GM18511 (cell line): Measurements from ENCODE around the gene LYRM4.

Experiments used
- ATAC-seq: cut with Tn5 transposase; IDR thresholded peaks from one replicate; pipeline ENCODE4 v1.9.1; 2021; ENCODE audit warnings: mild to moderate bottlenecking, moderate library complexity; ENCODE audit not compliant: unreplicated experiment

LYRM4 gene

DNA sequence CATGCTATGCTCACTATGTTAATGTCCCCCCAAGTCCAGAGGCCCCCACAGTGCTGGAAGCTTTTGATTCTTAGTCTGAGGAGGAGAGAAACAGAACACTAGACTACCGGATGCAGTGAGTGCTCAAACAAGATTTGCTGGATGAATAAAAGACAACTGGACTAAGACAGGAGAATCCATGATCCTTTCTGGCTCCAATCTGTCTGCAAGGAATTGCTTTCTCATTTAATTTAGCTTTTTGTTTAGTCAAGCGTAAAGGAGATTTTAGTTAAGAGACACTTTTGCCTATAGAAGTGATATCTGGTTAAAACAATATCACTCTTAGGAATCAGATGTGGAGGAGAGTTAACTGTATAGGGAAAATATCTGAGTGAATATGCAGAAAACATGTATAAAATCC is 13.5 kb downstream of the LYRM4 start:
- ATAC-seq = no peak

DNA sequence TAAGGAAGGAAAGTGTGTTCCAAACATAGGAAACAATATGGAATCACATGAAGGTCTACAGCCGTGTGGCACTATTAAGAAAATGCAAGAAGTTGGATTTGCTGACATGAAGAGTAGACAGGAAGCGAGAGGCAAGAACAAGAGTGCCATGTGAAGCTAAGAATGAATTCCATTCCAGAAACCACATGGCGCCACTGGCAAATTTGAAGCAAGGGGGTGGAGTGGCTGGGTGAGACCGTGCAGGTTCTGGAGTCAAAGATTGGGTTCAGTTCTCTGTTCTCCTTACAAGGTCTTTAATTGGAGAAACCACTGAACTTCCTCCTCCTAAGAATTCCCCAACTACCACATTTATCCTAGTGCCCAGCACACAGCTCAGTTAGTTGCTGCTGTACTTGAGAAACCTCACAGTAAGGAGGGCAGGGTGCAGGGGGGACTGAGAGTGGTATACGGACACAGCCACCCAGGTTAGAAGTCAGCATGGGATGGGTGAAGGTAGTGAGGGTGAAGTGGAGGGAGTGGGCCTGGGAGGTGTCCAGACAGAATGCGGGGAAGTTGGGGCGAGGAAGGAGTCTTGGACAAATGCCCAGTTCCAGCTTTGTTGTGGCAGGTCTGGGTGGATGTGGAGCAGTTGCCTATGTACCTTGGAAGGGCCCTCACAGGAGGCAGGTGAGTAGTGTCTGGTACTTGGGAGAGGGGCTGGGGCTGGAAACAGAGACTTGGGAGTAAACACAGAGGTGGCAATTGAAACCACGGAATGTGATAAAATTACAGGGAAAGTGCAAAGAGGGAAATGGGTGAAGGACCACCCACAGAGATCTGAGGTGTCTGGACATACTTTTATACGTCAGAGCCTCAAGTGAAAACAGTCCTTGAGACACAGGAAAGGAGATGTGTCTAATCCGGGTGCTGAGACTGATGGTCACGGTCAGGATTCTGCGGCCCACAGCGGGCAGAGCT is 14.3 kb downstream of the LYRM4 start:
- no peak for ATAC-seq

DNA sequence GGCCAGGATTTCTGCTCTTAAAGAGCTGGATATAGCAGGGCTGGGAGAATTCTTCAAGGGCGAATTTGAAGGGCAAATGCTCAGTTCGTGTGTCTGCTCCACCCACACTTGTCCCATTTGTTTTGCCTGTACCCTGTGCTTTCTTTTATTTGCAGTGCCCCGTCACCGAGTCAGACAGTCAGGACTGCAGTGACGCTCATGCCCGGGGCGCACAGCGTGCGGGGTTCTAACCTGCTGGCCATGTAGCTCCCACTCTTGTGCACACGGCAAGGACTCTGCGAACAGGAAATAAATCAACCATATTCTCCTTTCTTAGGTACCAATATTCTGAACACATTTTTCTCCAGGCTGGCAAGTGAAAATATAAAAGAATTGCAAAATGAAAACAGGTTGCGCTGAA is 17.7 kb downstream of the LYRM4 start:
- no peak for ATAC-seq

DNA sequence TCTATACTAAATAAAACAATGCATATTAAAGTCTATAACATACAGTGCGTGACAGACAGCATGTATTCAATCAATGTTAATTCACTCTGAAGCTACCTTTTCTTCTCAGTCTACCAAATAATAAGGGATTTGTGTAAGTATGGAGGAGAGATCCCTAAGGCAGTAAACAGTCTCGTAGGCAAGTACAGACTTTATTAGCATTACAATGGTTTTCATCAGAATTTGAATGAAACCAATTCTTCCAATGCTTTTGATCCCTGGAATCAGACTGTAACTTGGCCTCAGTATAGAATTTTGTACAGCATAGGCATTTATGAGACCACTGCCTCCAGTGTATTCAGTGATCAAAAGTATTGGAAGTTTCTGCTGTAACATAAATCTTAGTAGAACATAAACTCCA is 19.5 kb downstream of the LYRM4 start:
- ATAC-seq = no peak

DNA sequence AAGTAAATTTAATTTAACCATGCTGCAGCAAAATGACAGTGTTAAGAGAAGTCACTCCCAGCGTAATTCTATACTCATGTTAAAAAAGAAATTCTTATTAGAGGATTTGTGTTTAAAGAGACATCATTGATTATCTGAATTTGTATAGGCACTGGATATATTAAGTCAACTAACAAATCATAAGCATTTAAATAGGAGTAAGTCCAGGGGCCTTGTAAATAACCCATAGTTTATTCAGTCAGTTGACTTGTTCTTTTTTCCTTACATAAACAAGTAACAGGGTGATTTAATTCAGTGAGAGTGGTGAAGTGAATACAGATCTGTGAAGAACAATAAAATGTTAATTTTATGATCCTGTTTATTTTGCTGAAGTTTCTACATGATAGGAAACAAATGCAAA is 22.4 kb downstream of the LYRM4 start:
- ATAC-seq = no peak

DNA sequence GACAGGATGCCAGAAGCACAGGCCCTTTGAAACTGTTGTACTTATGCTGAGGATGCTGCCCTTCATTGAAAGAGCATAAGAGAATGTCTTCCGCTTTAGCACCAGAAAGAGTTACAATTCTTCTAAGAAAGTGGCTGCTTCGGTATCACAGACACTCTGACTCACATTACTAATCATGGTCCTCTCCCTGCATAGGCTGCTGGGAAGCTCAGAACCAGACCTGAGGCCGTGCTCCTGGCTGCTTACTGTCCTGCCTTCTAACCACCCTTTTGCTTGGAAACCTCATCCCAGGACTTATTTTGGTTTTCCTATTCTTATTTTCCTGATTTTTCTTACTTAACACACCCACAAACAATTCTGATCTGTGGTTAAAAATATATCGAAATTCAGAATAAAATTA is 22.9 kb downstream of the LYRM4 start:
- ATAC-seq = no peak

DNA sequence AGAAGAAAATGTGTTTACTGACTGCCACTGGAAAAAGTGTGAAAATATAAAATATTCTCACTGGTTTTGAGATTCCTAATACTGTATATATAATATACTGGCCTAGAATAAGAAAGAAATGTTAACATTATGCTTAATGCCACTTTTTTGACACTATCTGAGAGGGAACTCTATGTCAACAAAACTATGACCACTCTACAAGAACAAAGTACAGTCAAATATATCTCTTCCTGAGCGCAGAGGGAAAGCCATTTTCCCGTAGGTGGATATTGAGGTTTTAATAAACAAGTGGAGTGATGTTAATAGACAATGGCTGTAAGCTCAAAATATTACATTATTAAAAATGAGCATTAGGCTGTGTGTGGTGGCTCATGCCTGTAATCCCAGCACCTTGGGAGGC is 24.9 kb downstream of the LYRM4 start:
- no peak for ATAC-seq

DNA sequence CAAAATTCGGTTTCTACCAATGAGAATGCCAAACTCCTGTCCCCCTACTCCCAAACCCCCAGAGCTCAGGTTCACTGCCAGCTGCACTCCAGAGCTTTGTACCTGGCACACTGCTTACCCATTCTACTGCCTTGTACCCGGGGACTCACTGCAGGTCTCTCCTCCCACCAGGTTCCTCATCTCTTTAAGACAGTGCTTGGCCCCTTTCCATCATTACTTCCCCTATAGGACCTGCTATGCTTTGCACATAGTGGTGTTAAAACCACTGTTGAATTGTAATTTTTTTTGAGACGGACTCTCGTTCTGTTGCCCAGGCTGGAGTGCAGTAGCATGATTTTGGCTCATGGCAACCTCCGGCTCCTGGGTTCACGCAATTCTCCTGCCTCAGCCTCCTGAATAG is 25.9 kb downstream of the LYRM4 start:
- ATAC-seq = no peak

DNA sequence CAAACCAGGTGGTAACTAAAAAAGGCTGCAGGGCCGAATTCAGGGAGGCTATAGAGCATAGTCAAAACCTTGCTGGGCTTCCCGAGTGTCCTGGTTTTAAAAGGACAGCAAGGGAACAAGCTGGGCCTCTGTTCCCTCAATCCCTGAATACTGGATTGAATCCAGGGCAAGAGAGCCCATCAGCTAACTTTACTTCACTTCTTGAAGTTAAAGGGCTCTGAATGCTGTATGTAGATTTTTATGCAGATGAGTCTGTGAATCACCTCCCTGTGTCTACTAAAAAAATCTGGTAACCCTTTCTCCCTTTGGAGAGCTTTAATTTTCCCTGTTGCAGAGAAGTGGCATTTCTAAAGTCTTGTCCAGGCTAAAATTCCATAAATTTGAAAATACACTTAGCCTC is 29.5 kb downstream of the LYRM4 start:
- ATAC-seq = no peak

DNA sequence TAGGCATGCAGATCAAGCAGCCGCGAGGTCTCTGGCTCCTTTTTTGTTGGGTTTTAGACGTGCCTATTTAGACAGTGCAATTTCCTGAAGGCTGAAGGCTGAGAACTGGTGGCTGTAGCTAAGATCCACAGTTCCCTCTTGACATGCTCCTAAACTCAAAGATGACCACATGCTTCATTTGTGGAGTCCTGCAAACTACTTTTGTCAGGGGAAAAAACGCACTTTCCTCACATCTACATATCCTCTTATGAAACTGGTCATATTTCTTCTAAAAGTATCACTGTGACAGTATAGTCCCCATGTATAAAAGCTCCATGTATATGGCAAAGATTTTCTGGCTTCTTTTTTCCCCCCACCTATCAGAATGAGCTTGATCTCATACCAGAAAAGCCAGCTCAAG is 30.7 kb downstream of the LYRM4 start:
- no peak for ATAC-seq

DNA sequence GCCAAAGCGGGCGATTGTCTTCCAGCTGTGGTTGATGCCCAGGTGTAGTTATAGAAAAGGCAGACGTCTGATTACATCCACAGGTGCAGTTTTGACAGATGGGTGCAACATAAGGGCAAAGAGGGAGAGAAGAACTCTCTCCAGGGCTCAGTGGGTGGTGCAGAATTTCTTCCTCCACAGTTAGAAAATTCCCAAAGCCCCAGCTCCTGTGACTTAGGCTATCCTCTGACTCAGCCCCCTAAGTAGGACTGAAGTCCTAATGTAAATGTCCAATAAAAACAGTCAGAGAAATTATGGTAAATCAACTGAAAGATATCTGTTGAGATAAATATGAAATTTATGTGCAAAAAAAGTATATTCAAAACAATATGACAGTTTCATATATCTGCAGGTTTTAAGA is 31.4 kb downstream of the LYRM4 start:
- no peak for ATAC-seq

DNA sequence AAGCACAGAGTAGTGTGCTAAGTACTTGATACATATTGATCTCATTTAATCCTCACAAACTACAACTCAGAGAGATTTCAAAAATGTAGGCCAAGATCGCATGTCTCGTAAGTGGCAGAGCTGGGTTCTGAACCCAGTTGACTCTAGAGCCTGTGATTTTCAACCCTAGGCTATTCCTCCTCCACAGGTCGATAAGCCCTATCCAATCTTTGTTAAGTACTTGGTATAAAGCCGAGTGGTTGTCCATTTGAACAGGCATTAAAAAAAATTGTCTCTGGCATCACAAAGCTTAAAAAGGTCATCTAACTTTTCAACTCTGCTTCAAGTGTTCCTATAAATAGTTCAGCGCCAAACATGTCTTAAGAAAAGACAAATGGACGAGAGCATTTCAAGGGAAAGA is 37.4 kb downstream of the LYRM4 start:
- ATAC-seq = no peak

DNA sequence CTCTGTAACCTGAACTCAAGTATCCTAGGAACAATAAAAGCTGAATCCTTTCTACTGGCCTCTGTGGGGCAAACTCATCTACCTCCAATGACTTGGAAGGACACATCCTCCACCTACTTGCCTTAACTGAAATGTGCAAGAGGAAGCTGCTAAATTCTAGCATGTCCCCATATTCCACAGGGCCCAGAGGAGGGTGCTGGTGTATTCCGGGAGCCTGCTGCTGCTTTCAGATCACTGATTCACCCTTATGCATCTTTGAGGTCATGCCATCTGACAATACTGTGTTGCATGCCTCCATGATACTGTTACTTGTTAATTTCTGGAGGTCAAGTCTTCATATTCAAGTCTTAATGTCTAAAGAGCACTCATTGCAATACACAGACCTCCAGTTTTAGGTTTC is 40.3 kb downstream of the LYRM4 start:
- ATAC-seq = no peak

DNA sequence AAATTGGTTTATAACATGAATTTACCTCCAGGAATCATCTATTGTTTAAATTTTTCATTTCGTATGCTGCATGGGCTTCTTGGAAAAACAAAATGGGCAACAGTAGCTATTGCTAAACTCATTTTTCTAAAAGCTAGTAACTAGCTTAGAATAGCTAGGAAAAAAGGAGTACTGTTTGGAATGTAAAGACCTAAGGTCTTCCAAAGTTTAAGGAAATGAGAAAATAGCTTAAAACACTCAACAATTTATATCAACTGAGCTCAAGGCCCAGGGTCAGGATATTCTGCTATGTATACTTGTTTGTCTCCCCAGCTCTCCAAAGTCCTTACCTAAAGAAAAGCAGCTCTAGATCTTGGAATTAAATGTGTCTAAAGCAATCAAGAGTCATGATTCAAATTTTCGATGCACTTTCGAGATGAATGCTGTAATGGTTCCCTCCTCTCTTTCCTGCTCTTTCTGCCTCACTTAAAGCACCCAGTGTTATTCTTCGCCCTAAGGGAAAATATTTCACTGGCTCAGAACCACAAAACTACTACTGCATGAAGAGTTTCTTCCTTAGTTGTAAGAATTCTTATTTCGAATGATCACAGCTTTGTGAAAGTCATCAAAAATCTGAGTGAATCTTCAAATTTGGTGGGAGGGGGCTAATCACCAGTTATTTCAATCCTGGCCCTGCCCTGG is 41.6 kb downstream of the LYRM4 start:
- no peak for ATAC-seq

DNA sequence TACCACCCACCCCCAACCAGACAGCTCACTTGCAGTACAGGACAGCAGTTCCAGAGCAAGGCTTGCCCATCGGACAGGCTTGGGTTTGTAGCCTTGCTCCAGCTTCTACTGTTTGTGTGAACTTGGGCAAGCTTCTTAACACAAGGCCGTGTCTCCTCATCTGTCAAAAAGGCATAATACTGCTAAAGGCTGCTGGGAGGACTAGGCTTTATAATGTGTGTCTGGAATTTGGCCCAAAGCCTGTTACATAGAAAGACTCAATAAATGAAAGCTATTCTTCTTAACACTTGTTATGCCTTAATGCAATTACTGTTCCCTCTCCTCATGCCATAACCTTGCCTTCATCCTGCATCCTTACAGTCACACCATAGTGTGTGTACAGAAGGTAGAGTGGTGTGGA is 43.4 kb downstream of the LYRM4 start:
- ATAC-seq = no peak

DNA sequence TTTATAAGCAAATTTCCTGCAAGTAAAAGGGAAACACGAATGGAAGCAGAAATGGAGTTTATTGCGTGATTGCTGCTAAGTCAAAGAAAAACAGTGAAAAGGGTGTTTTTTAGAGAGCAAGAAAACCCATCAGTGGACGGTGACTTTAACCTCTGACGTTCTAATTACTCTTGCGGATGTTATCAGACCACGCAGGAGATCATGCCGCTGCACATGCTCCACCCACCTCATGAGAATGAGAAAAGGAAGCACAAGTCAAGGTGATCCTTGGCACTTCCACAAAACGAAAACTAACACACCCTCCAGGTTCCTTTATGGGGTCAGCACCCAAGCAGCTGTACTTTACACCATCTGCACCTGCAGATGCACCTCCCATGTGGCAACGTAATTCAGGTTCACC is 45.0 kb downstream of the LYRM4 start:
- no peak for ATAC-seq

DNA sequence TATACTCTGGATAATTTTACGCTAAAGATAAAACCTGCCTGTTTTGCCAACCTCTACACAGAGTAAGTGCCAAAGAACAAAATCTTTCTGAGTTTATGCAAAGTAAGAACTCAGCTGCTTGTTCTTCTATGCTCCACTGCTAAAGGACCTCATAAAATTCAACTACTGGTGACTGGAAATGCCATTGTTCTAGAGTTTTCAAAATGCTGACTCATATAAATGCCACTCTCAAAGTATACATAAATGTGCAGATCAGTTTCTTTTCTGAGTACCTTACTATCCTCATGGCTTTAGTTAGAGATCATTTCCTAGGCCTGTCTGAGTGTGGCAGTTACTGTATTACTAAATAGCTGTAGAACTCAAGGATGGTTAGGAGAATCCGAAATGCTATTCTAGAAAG is 45.6 kb downstream of the LYRM4 start:
- no peak for ATAC-seq

DNA sequence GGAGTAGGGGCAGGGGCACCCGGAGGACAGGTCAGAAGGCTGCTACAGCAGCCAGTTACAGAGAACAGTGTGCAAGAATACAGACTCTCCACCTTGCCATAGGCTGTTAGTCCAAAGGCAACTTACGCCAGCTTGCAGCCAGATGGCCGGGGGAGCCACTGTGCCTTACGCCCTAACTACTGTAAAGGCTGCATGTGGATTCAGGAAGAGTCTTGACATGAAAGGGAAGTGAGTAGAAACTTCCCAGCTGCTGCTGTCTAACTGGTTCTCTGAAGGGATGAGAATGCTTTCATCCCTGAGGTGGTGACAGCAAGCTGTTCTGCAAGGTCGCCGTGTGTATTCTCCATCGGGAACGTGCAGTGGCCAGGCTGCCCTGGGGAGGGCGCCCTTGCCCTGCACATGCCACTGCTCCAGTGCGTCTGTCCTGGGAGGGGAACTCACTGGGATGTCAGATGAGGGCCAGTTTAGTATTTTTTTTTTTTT is 46.1 kb downstream of the LYRM4 start:
- no peak for ATAC-seq

DNA sequence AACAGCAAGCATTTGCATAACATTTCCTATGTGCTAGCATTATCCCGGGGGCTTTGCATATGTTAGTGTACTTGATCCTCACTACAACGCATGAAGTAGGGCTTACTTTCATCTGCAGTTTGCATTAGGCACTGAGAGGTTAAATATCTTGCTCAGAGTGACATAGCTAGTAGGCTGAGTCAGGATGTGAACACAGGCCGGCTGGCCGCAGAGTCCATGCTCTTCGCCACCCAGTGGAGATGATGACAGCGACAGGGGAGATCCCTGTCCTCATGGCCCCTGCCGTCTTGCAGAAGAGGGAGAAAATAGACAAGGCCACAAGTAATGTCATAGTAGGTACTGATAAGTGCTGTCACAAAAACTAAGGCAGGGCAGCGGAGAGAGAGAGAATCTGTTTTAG is 46.9 kb downstream of the LYRM4 start:
- ATAC-seq = no peak

DNA sequence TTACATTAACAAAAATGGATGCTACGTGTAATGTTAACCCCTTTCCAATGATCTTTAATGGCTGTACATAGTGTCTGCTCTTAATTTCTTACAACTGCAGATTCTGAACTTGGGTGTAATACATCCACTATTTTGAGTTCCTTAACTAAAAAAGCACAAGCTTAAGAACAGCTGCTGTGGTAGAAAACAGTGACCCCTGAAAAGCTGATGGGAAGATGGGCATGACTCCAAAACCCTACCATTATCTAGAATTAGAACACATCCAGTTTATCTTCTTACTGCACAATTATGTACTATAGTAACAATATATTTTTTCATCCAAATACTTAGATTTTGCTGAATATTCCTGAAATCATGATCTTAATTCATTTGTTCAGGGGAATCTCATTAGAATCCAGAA is 49.3 kb downstream of the LYRM4 start:
- ATAC-seq = no peak

DNA sequence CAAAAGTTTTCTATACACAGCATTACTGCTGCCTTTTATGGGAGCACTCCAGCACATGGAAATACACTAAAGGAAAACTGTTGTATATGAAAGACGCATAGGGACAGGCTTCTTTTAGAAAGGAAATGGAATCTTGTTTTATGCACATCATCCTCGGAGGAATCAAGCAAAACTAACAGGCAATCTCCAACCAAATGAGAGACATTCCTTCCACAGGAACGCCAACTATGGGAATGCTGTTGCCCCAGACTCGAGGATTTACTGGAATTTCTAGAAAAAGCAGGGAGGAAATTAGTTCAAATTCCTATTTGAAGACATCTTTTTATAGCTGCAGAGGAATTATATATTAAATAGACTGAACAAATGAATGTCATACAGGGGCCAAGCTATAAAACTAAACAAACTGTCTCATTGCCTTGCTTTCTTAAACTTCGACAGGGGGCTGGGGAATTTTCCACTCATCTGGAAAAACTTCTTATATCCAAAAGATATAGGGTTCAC is 52.2 kb downstream of the LYRM4 start:
- ATAC-seq = no peak

DNA sequence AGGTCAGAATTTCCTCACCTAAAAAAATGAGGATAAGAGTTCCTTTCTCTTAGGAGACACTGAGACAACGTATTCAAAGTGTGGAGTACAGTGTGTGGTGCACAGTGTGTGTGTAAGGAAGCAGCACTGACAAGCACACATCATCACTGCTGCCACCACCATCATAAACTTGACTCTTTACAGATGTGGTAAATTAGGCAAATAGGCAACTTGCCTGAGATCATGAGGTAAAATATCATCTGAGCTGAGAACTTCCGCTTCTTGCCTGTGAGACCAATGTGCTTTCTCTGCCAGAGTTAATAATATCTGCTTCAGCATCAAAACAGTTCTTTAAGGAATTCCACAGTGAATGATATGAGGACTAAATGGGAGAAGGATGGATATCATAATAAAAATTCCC is 52.7 kb downstream of the LYRM4 start:
- ATAC-seq = no peak
